Prostate gland (tissue), 2 donors: ENCODE measurements around the gene DACH1.

Source experiments
- POLR2A ChIP-seq: fragments of 450-650 bp; IDR thresholded peaks from one replicate; pipeline ENCODE4 v1.6.1; 2016; ENCODE audit warnings: antibody characterized with exemption, mild to moderate bottlenecking
- POLR2AphosphoS5 ChIP-seq: sonication (generic); formaldehyde crosslinking; IDR thresholded peaks from one replicate; pipeline ENCODE4 v1.6.1; 2017; ENCODE audit warnings: antibody characterized with exemption
- TF ChIP-seq, protein P1 (sequence below), 4 experiments: fragments of 200-600 bp in 2 of 4; fragments of 450-650 bp in 2 of 4; sonication (generic) in 2 of 4; IDR thresholded peaks; 1 replicate in 3 of 4; 2 replicates in 1 of 4; pipeline ENCODE4 v1.5.1; 2016 to 2019; ENCODE audit warnings: antibody characterized with exemption in 4 of 4, mild to moderate bottlenecking in 2 of 4, moderate library complexity in 2 of 4

DNA sequence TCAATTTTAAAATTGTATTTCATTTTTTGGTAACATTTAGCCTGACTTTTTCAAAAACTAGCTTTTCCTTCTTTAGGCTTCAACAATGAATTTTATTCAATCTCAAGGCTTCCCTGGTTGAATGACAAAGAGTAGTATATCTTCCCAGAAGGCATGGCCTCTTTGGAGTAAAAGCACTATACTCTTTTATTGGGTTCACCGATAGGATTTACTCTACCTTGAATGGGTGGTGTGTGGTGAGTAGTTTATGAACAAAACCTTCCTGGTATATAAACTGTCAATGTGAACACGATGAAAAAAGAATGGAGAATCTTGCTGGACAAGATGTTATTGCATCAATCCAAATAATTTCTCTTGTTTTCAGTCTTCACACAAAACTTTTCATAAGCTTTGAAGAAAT is 167.7 kb downstream of the DACH1 start:
- TF ChIP-seq POLR2A (no peak), POLR2AphosphoS5 (no peak)
- TF ChIP-seq, protein P1, sequence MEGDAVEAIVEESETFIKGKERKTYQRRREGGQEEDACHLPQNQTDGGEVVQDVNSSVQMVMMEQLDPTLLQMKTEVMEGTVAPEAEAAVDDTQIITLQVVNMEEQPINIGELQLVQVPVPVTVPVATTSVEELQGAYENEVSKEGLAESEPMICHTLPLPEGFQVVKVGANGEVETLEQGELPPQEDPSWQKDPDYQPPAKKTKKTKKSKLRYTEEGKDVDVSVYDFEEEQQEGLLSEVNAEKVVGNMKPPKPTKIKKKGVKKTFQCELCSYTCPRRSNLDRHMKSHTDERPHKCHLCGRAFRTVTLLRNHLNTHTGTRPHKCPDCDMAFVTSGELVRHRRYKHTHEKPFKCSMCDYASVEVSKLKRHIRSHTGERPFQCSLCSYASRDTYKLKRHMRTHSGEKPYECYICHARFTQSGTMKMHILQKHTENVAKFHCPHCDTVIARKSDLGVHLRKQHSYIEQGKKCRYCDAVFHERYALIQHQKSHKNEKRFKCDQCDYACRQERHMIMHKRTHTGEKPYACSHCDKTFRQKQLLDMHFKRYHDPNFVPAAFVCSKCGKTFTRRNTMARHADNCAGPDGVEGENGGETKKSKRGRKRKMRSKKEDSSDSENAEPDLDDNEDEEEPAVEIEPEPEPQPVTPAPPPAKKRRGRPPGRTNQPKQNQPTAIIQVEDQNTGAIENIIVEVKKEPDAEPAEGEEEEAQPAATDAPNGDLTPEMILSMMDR (IDR thresholded peaks at IDR 0.05): no peak
